Peyer's patch (tissue), 4 donors: ENCODE measurements around the gene CTSD.

Experiments
- POLR2A ChIP-seq, 2 donors: fragments of 450-650 bp; IDR thresholded peaks; one replicate each; pipeline ENCODE4 v1.5.1; 2017; ENCODE audit warnings: antibody characterized with exemption in 2 of 2, mild to moderate bottlenecking in 2 of 2, moderate library complexity in 2 of 2
- TF ChIP-seq, protein P1 (sequence below), 6 experiments: fragments of 450-650 bp in 4 of 6; fragments of 200-600 bp in 2 of 6; sonication (generic) in 1 of 6; IDR thresholded peaks; one replicate each; pipeline ENCODE4 v1.5.1; 2017 to 2019; ENCODE audit warnings: antibody characterized with exemption in 6 of 6, mild to moderate bottlenecking in 3 of 6, moderate library complexity in 1 of 6

GRCh38 chr11:1810761-1811160 lies 47.0 kb upstream of the CTSD start:
- TF ChIP-seq, protein P1, sequence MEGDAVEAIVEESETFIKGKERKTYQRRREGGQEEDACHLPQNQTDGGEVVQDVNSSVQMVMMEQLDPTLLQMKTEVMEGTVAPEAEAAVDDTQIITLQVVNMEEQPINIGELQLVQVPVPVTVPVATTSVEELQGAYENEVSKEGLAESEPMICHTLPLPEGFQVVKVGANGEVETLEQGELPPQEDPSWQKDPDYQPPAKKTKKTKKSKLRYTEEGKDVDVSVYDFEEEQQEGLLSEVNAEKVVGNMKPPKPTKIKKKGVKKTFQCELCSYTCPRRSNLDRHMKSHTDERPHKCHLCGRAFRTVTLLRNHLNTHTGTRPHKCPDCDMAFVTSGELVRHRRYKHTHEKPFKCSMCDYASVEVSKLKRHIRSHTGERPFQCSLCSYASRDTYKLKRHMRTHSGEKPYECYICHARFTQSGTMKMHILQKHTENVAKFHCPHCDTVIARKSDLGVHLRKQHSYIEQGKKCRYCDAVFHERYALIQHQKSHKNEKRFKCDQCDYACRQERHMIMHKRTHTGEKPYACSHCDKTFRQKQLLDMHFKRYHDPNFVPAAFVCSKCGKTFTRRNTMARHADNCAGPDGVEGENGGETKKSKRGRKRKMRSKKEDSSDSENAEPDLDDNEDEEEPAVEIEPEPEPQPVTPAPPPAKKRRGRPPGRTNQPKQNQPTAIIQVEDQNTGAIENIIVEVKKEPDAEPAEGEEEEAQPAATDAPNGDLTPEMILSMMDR (IDR thresholded peaks at IDR 0.05): no peak
- no peak for TF ChIP-seq POLR2A (IDR thresholded peaks at IDR 0.05)
